D341Med (cell line): ENCODE measurements around the gene ST14.
"Not testable (repeated sequence)": the region's sequence is repeated elsewhere in the genome, so short reads cannot be mapped to it uniquely, and the experiment has no call there.

Experiments used
- DNase-seq: peaks from one replicate; pipeline ENCODE4 v3.0.0; 2012; ENCODE audit warnings: low spot score

The ST14 gene

GRCh38 chr11:130234315-130234714, 74.7 kb downstream of the ST14 start:
- no peak for DNase-seq

GRCh38 chr11:130237282-130238006, 77.9 kb downstream of the ST14 start:
- DNase-seq: no peak

GRCh38 chr11:130241713-130242112, 82.1 kb downstream of the ST14 start:
- DNase-seq: no peak

GRCh38 chr11:130243816-130244215, 84.2 kb downstream of the ST14 start:
- DNase-seq: no peak

GRCh38 chr11:130244848-130245247, 85.3 kb downstream of the ST14 start:
- DNase-seq: no peak

GRCh38 chr11:130245375-130245774, 85.8 kb downstream of the ST14 start:
- DNase-seq: not testable (repeated sequence)

GRCh38 chr11:130246270-130246669, 86.7 kb downstream of the ST14 start:
- DNase-seq: no peak

- no peak for DNase-seq
Measured at GRCh38 chr11:130246738-130247137, 87.2 kb downstream of the ST14 start.

GRCh38 chr11:130247319-130247718, 87.7 kb downstream of the ST14 start:
- DNase-seq: no peak

GRCh38 chr11:130249371-130249770, 89.8 kb downstream of the ST14 start:
- DNase-seq: no peak

GRCh38 chr11:130249929-130250328, 90.3 kb downstream of the ST14 start:
- DNase-seq: not testable (repeated sequence)

- not testable (repeated sequence) for DNase-seq
Measured at GRCh38 chr11:130251763-130252162, 92.2 kb downstream of the ST14 start.
